ENCODE data around the gene LTBR.

DNA sequence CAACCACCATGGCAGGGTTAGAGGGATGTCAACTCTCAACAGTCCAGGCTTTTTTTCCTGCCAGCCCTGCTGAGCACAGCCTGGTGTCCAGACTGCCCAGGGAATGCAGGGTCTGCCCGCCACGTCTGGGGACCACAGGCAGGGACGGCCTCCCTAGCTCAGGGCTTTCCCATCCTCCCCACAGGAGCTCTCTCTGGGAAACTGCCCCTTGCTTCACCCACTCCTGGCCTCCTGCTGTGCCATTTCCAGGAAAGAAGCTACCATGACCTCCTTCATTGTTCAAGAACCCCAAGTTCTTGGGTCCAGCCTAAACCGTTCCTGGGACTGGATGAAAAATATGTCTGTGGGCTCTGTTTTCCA lies 13.4 kb upstream of the LTBR start:
- no peak for TF ChIP-seq EZH2 (IDR thresholded peaks at IDR 0.05)
- no peak for TF ChIP-seq POLR2AphosphoS5 (IDR thresholded peaks at IDR 0.05; ENCODE audit: borderline replicate concordance, low read depth, low read length)

All from SK-N-MC (cell line).